Bone marrow (tissue), 2 donors: ENCODE measurements around the gene ZWILCH.
"Not testable (repeated sequence)": the region's sequence is repeated elsewhere in the genome, so short reads cannot be mapped to it uniquely, and the experiment has no call there.

Experiments used
- DNase-seq, 2 donors: peaks; one replicate each; lab custom pipeline; 2025; lab: John Stamatoyannopoulos, UW

ZWILCH gene

DNA sequence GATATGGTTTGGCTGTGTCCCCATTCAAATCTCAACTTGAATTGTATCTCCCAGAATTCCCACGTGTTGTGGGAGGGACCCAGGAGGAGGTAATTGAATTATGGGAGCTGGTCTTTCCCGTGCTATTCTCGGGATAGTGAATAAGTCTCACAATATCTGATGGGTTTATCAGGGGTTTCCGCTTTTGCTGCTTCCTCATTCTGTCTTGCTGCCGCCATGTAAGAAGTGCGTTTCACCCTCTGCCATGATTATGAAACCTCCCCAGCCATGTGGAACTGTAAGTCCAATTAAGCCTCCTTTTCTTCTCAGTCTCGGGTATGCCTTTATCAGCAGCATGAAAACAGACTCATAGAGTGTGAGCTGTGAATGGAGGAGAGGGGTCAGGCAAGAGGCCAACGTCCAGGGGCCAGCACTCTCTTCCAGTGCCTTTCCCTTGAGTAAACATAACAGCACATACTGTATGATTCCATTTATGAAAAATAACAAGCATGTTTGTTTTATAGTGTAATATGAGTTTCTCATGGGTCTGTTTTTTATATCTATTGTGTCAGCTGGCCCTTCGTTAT lies 76.9 kb downstream of the ZWILCH start:
- DNase-seq, result no peak

DNA sequence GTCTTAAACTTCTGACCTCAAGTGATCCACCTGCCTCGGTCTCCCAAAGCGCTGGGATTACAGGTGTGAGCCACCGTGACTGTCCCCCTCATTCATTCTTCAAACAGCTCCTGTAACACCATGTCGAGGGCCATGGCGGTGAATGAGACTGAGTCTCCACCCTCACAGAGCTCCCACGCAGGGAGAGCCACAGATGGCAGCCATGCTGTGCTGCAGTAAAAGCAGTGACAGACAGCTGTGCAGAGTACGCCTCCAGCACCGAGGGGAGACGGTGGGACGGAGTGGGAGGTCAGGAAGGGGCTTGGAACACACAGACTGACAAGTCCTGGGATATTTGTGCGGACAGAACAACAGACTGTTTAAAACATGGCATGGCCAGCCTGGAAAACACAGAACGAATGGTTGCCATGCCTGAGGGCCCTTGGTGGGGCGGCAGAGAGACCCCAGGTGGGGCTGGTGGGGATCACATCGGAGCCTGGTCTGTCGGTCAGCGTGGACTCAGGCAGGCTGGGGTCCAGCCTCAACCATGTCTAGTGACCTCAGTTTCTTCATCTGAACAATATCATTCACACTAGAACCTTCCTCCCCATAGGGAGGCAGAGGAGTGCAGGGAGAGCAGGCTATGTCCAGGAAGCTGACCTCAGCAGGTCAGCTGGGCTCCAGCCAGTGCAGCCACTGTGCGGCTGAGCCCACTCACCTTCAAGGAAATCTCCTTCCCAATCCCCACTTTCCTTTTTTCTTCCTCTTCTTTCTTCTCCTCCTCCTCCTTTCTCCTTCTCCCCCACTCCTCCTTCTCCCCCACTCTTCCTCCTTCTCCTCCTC lies 81.2 kb downstream of the ZWILCH start:
- no peak for DNase-seq

DNA sequence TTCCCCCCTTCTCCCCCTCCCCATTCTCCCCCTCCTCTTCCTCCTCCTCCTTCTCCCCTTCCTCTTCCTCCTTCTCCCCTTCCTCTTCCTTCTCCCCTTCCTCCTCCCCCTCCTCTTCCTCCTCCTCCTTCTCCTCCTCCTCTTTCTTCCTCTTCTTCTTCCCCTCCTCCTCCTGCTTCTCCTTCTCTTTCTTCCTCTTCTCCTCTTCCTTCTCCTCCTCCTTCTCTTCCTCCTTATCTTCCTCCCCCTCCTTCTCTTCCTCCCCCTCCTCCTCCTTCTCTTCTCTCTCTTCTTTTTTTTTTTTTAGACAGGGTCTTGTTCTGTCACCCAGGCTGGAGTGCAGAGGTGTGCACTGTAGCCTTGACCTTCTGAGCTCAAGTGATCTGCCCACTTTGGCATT lies 81.9 kb downstream of the ZWILCH start:
- DNase-seq, result no peak

DNA sequence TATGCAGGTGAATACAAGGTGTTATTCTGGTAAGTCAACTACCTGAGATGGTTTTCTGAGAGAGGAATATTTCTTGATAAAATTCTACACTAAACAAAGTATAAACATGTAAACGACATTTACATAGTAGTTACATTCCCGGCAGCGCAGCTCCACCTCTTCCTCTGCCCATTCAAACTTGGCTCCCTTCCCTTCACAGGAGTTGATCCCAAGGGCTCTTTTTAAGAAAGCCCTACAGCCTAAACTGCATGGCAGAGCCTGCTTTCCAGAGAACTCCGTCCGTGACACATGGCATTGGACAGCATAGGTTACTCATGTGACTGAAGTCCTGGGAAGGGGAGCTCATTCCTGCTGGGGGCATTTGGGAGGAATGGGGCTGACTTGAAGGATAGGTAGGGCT lies 82.6 kb downstream of the ZWILCH start:
- no peak for DNase-seq

DNA sequence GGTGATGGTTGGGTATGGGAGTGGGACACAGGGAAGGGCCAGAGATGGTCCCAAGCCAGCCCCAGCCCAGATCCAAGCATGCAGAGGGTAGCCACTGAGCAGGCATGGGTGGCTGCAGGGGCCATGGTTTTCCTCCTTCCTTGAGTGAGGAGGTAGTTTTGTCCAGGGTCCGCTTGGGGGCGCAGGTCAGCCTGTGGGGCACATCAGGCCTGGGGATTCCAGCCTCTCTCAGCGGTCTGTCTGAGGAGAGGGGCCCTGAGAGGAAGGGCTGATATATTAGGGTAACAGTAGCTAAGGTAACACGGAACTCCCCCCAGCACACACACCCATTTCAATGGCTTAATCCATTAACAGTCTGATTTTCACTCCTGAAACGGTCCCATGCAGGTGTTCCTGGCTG lies 83.4 kb downstream of the ZWILCH start:
- no peak for DNase-seq

DNA sequence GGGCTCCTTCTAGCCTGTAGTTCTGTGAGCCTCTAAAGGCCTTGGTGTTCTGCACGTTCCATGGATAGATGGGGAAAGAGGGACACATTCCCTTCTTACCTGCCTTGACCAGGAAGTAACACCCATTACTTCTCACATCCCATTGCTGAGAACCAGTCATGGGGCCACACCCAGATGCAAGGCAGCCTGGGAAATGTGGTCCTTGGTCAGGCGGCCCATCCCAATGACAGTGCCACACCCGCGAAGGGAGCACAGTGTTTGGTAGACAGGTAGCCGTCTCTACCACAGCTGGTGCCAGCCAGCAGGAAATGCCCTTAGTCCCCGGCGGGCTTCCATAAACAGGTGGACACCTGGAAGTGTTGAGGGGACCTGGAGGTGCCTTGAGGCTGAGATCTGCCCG lies 83.8 kb downstream of the ZWILCH start:
- DNase-seq, result no peak

DNA sequence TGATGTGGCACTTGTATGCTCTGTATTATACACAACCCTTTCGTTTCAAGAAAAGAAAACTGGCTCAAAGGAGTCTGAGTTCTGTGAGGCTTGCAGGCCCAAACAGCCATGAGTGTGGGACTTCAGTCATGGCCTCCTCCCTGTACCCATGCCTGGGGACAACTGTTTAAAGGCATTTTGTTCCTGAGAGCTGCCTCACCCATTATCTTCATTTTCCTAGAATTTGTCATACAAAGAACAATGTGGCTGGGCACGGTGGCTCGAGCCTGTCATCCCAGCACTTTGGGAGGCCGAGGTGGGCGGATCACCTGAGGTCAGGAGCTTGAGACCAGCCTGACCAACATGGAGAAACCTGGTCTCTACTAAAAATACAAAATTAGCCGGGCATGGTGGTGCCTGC lies 84.3 kb downstream of the ZWILCH start:
- not testable (repeated sequence) for DNase-seq

DNA sequence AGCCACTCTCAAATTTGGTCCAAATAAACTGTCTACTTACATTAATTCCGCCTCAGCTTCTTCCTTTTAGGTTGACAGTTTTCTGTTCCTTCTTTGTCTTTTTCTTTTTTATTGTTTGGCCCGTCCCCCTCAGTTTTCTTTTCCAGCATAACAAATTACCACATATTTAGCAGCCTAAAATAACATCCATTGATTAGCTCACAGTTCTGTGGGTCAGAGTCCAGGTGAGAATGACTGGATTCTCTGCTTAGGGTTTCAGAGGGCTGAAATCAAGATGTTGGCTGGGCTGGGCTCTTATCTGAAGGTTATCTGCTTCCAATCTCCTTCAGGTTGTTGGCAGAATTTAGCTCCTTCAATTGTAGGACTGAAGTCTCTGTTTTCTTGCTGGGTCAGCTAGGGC lies 85.3 kb downstream of the ZWILCH start:
- no peak for DNase-seq

DNA sequence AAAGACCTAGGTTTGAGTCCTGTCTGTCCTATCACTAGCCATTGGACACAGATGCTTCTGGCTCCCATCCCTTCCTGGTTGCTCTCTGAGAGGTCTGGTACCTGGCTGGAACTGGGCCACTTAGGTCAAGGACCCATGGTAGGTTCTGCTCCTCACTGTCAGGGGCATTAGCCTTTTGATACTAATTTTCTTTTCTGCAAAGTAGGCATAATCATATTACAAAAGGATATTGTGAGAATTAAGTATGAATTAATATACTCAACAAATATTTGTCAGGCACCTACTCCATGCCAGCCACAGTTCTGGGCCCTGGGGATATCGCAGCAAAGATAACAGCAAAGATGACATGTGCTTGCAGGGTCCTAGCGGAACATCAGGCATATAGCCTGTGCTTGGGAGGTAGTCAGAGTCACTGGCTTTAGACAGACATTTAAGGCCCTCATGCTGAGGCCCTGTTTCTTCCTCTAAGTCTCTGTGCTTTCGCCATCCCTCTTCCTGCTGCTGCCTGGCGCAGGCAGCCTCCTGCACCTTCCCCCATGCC lies 86.3 kb downstream of the ZWILCH start:
- no peak for DNase-seq

DNA sequence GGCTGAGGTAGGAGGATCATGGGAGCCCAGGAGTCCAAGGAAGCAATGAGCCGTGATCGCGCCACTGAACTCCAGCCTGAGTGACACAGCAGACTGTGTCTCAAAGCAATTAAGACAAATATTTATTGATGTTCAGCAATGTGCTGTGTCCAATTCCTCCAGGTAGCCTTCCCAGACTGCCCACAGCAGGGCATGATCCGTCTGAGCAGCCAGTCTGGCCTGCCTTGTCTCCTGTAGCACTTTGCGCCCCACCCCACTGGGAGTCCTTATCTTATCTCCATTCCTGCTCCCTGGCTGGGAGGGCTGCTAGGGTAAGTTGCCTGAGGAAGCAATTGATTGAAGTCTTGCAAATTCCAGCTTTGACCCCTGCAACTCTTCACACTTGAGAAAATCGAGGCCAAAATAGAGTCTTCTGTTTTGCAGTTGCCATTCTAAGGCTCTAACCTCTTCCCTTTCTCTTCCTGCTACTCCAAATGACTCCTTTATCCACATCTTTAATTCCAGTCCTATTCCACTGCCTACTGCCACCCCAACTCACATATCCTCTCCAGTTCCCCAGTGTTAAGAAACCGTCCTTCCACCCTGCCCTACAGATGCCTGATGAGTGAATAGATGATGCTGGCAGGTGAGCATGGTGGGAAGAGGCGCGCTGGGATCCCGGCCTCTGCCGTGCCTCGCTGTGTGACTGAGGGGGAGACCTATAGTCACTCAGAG lies 87.5 kb downstream of the ZWILCH start:
- DNase-seq, result no peak

DNA sequence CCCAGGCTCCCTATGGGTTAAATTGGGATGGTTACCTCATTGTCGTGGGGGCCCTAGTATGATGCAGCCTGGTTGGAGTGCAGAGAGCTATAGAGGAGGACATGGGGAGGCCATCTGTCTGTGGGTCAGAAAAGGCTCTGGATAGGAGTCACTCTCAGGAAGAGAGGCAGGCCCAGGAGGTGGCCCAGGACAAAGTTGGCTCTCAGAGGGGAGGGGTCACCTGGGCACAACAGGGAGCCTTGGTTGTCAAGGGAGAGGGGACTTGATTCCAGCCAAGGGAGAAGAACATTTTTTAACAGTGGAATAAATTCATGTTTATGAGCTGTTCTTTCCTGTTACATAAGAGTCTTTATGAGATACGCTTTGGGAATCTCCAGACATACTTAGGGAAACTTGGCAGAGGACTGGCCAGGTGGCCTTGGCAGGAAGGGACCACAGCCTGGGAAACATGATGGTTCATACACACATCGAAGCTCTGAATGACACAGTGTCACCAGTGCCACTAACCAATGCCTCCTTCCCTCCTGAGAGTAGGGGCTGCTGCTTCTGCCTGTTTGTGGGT lies 88.2 kb downstream of the ZWILCH start:
- no peak for DNase-seq

DNA sequence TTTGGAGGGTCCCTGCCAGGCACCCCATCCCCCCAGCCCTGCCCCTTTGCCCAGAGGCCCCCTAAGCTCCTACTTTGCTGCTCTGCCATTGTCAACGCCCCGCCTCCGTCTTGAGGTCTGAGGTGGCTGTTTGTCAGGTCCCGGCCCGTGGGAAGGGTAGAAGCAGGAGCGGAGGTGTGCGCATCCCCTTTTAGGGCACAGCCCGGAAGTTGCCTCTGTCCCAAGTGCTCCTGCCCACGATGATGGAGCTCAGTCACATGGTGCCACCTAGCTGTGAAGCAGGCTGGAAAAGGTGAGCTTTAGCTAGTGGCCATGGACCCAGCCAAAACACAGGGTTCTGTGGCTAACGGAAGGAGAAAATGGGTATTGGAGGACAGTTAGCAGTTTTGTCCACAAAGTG lies 89.2 kb downstream of the ZWILCH start:
- no peak for DNase-seq

DNA sequence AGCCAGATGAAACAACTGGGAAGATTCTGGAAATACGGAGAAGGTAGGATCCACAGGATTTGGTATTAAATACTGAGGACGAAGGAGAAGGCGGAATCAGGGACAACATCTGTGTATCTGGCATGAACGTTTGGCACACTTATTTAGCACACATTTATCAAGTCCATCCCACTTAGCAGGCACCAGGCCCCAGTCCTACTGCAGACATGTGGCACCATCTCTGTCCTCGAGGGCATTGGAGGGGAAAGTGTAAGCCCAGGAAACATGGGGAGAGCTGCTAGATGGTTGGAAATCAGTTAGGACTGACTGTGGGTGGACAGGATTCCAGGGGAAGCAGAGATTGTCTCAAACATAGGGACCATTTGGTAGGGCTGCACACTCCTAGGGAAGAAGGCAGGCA lies 89.7 kb downstream of the ZWILCH start:
- DNase-seq, result no peak

DNA sequence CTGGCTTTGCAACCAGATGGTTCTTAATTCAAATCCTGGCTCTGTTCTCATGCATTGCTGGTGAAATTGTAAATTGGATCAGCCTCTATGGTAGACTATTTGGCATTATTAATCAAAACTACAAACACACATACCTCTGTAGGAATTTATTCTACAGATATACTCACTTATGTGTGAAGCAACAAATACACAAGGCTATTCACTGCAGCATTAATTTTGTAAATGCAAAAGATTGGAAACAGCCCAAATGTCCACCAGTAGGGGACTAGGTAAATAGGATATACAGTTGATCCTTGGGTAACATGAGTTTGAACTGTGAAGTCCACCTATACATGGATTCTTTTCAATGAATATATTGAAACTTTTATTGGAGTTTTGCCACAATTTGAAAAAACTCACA lies 90.2 kb downstream of the ZWILCH start:
- no peak for DNase-seq

DNA sequence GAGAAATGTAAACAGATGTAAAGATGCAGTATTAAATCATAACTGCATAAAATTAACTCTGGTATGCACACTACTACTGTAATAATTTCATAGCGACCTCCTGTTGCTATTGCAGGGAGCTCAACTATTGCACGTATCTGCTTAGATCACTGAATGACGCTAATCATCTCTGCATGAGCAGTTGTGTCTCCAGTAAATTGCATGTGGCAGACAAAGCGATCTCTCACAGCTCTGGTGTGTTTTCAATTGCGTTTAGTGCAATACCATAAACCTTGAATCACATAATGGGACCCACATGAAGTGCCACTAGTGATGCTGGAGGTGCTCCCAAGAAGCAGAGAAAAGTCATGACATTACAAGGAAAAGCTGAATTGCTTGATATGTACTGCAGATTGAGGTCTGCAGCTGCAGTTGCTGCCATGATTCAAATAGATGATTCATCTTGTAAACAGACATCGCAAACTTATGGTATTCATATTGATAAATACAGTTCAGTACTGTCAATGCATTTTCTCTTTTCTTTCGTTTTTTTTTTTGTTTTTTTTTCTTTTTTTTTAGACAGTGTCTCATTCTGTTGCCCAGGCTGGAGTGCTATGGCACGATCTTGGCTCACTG lies 90.9 kb downstream of the ZWILCH start:
- no peak for DNase-seq

DNA sequence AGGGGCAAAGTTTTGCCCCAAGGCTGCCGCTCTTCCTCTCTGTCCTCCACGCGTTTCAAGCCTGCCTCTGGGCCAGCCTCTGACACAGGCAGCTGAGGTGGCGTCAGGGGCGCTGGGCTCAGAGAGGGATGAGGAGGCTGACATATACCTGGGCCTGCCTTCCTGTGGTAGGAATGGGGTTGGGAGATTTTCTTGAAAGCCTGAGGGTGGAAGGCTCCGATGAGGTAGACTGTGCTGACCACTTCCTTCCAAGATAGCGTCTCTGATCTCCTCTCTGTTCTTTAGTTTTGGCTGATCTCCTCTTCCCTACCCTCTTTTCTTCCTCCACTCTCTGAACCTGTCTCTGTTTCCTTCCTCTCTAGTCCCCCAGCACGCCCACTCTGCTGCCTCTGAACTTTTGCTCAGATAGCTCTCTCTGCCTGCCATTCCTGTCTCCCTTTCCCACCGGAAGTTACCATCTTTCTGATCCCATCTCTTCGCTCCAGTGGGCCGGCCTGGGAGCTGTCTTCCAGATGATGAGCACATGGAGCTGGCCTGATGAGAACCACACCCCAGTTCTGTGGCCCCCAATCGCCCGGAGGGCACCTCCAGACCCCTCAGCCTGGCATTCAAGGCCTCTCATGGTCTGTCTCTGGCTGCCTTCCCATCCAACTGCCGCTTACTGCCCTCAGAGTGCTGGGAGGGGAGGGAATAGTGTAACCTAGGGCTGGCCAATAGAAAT lies 93.1 kb downstream of the ZWILCH start:
- DNase-seq, result no peak
